GM18505 (cell line): ENCODE measurements around the gene C16orf74.

Experiments
- ATAC-seq: cut with Tn5 transposase; IDR thresholded peaks from one replicate; pipeline ENCODE4 v1.9.1; 2021; ENCODE audit not compliant: unreplicated experiment
- POLR2A ChIP-seq: IDR thresholded peaks from 4 replicates; pipeline ENCODE4 v1.6.1; 2011; ENCODE audit warnings: borderline replicate concordance; ENCODE audit not compliant: insufficient read depth, insufficient read length; ENCODE audit errors: extremely low read depth

C16orf74 gene

DNA sequence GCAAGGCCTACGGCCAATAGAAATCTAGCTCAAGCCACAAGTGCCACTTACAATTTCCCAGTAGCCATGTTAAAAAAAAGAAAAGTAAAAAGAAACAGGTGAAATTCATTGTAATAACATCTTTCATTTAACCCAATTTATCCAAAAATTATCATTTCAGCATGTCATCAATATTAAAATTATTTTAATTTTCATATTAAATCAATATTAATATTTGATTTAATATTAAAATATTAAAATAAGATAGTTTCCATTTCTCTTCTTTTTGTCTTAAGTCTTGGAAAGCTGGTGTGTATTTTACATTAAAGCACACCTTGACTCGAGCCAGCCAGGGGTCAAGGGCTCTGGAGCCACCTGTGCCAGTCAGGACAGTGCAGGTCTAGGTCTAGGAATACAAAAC lies 12.7 kb upstream of the C16orf74 start:
- no peak for ATAC-seq
- no peak for TF ChIP-seq POLR2A

GRCh38 chr16:85762970-85763369 lies 12.1 kb upstream of the C16orf74 start:
- no peak for ATAC-seq
- no peak for TF ChIP-seq POLR2A

GRCh38 chr16:85761861-85762260 lies 11.0 kb upstream of the C16orf74 start:
- no peak for ATAC-seq
- no peak for TF ChIP-seq POLR2A

GRCh38 chr16:85759631-85760419 lies 8.9 kb upstream of the C16orf74 start:
- no peak for ATAC-seq
- TF ChIP-seq POLR2A, result no peak

DNA sequence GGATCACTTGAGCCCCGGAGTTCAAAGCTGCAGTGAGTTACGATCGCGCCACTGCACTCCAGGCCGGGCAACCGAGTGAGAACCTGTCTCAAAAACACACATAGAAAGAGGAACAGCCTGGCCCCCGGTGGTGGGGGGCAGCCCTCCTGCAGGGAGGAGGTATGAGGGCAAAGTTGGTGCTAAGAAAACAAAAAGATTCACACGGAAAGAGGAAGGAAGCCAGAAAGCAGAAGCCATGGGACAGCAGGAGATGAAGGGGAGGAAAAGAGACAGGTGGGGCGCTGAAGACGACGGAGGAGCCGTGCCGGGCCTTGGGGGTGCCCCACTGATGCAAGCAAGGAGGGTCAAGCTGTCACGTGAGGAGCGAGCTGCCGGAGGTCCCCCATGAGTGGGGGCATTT lies 8.2 kb upstream of the C16orf74 start:
- ATAC-seq, result no peak
- TF ChIP-seq POLR2A, result no peak

- no peak for TF ChIP-seq POLR2A
- ATAC-seq, result peak; percentile 38
Measured at GRCh38 chr16:85757341-85757822, 6.5 kb upstream of the C16orf74 start.

DNA sequence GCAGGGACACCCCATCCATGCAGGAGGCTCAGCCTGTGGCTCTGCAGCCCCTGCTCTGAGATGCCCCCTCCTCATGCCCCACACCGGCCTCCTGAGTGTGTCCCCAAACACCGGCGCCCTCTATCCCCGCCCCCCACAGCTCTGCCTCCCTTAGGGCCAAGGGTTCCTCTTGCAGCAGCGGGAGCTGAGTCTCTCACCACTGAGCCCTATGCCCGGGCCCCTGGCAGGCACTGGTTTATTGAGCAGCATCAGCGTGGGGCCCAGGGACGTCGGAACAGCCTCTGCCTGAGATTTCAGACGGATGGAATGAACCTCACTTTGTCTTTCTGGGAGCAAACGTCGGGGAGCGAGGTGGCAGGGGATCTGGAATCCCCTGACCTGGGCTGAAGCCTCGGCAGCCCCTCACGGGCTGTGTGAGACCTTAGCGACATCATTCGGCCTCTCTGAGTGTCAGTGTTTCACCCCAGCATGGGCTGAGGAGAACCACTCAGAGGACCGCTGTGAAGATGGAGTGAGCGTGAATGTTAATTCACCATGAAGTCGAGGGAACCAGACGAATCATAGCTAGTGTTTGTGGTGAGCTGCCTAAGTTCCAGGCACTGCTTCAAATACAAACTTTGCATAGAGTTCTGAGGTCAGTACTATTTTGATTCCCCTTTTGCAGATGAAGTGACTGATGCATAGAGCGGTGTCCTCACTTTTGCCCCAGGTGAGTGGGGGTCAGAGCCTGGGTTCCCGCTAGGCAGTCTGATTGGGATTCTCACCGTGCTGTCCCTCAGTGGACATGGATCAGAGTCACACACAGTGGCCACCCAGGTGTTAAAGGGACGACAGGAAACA lies 5.3 kb upstream of the C16orf74 start:
- peak; percentile 35 for ATAC-seq

DNA sequence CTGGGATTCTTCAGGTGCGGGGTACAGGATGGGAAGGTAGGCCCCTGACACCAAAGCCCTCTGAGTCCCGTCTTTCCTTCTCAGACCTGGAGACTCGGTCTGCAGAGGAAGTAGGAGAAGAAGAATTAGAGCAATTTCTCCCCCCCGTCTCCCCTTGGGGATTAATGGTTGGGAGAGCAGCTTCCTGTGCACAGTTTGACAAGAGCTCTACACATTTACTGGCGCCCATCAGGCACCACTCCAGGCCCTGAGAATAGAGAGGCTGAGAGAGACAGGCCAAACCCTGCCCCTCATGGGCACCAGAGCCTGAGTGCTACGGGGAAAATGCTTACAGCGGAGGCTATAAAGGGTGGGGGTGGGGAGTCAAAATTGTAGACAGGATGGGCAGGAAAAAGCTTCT lies 3.5 kb upstream of the C16orf74 start:
- TF ChIP-seq POLR2A, result no peak
- no peak for ATAC-seq

More for the DNA sequence above, 5.3 kb upstream of the C16orf74 start:
- TF ChIP-seq POLR2A, result peak; percentile 52

- TF ChIP-seq POLR2A, result no peak
- ATAC-seq, result no peak
Measured at GRCh38 chr16:85753976-85754375, 3.1 kb upstream of the C16orf74 start.

DNA sequence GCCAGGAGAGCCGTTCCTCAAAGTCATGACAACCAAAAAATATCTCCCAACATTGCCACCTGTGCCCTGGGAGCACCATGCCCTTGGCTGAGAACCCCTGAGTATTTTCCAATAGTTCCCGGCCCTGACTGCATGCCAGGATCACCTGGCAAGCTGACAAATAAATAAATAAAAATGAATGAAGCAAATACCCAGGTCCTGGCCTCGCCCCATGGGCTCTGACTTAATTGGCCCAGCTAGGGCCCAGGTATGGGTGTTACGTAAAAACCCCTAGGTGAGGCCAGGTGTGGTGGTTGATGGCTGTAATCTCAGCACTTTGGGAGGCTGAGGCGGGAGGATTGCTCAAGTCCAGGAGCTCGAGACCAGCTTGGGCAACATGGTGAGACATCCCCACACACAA lies 2.7 kb upstream of the C16orf74 start:
- no peak for ATAC-seq
- TF ChIP-seq POLR2A, result no peak

- TF ChIP-seq POLR2A, result no peak
- ATAC-seq, result no peak
Measured at GRCh38 chr16:85752511-85753420, 1.9 kb upstream of the C16orf74 start.

DNA sequence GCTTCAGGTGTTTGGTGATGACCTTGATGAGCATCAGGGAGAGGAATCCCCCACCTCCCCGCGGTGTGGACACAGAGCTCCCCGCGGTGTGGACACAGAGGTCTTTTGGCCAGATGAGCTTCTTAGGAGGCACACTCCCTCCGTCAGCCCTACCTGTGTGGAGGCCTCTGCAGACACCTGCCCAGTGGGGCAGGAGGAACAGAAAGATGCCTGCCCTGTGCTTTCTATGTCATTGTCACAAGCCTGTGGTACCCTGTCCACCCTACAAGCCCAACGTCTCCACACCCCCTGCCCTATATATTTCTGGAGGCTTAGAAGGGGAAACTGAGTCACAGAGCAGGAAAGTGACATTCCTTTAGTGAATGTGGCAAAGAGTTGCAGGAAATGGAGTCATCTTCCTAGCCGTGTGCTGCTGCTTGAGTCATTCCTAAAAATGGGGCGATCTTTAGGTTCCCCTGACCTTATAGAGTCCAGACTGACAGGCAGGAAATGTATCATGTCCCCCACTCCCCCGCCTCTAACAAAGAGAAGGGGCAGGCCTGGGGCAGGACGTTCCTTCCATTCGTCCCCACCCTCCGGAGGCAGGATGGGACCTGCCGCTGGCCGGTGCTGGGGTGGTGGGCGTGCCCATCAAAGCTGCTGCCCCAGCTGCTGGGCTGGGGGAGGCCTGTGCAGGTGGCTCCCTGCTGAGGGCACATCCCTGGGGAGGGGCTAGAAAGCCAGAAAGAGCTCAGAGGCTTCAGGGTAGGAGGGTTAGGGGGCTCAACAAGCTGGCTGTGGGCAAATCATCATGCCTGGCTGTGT lies 1.0 kb upstream of the C16orf74 start:
- ATAC-seq, result no peak
- TF ChIP-seq POLR2A, result no peak
